Upper lobe of right lung (tissue), 1 donor: ENCODE measurements around the gene CSNK2B. TPM values are rescaled to one million over a fixed set of nuclear protein-coding genes. Genes with fewer than 3 reads are reported as not detected.

ENCODE experiments used
- ATAC-seq: fragments of 200-7000 bp; cut with Tn5 transposase; one replicate; pipeline ENCODE4 v1.9.1; 2020; ENCODE audit warnings: mild to moderate bottlenecking, moderate library complexity
- DNase-seq: peaks from one replicate; pipeline ENCODE4 v3.0.0-alpha.2; 2020
- H3K27ac ChIP-seq: fragments of 200-600 bp; one replicate; pipeline ENCODE4 v1.8.0; 2022
- H3K27me3 ChIP-seq: fragments of 200-600 bp; one replicate; pipeline ENCODE4 v1.8.0; 2022; ENCODE audit warnings: mild to moderate bottlenecking
- H3K36me3 ChIP-seq: fragments of 200-600 bp; one replicate; pipeline ENCODE4 v1.8.0; 2022
- H3K4me1 ChIP-seq: fragments of 200-600 bp; one replicate; pipeline ENCODE4 v1.8.0; 2022
- H3K4me3 ChIP-seq: fragments of 200-600 bp; one replicate; pipeline ENCODE4 v1.8.0; 2022; ENCODE audit warnings: mild to moderate bottlenecking
- H3K9me3 ChIP-seq: fragments of 200-600 bp; one replicate; pipeline ENCODE4 v1.8.0; 2022
- CTCF ChIP-seq: fragments of 200-600 bp; IDR thresholded peaks from one replicate; pipeline ENCODE4 v1.8.0; 2022; ENCODE audit warnings: antibody characterized with exemption
- intact Hi-C: fragments of 100-400 bp; cut with DNase I; formaldehyde crosslinking; loops from one replicate; pipeline ENCODE4 v1.11.0; 2022
- total RNA-seq: library from RNA; stranded (reverse); fragmentation: NEBNext Ultra II Directional; extraction: Animal tissue kit (Norgen Biotek cat#: 25700); gene quantifications from one replicate; pipeline ENCODE4 v1.2.1, GENCODE V29; 2021
- donor health status: DM: no; HTN: yes; CAD: no; lungs with severe emphysema.

CSNK2B gene
- total RNA-seq, 1 donor from 2014 or later: 114 TPM

- Histone ChIP-seq H3K27ac (no peak overlapping the region), H3K27me3 (no peaks in the 10 kb centered on the region), H3K36me3 (peaks cover 100% of the 10 kb centered on the region), H3K4me1 (no peaks in the 10 kb centered on the region), H3K4me3 (no peak overlapping the region), H3K9me3 (no peaks in the 10 kb centered on the region)
- intact Hi-C loops: loop anchor here (10.0 kb wide), 1 partner anchor 143 kb away; no protein-coding TSS in a partner anchor
- no peak for TF ChIP-seq CTCF
- DNase-seq (no peak), ATAC-seq (no peak)
These were observed 25.8 kb downstream of the CSNK2B start for GRCh38 chr6:31691564-31692108.

- peaks cover 98% of the 10 kb centered on the region for H3K36me3 ChIP-seq
- no peak overlapping the region for H3K4me3 ChIP-seq
- intact Hi-C loops: loop anchor here (10.0 kb wide), 1 partner anchor 142 kb away; no protein-coding TSS in a partner anchor
- H3K27ac ChIP-seq: no peak overlapping the region
- H3K9me3 ChIP-seq: no peaks in the 10 kb centered on the region
- no peaks in the 10 kb centered on the region for H3K27me3 ChIP-seq
- H3K4me1 ChIP-seq: no peaks in the 10 kb centered on the region
- TF ChIP-seq CTCF: no peak
- ATAC-seq (no peak), DNase-seq (no peak)
These were observed 26.5 kb downstream of the CSNK2B start for GRCh38 chr6:31692353-31692752.

DNA sequence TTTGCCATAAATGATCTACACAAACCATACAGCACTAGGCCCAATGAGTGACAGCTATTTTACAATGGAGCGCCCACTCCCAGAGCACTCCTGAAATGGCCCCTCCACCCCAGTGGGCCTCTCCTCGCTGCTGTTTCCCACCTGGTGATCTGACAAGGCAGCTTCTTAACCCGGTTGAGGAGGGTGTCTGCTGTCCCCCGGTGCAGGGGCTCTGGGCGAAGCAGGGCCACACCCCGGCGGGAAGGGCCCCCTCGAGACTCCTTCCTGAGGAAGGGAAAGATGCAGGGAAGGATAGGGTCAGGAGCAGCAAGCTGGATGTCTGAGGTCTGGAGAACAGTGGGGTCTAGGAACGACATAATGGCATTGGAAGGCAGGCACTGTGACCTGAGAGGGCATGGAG is 27.0 kb downstream of the CSNK2B start:
- no peak for TF ChIP-seq CTCF
- ATAC-seq: no peak
- DNase-seq: no peak
- no peaks in the 10 kb centered on the region for H3K9me3 ChIP-seq
- H3K36me3 ChIP-seq: peaks cover 96% of the 10 kb centered on the region
- no peaks in the 10 kb centered on the region for H3K4me1 ChIP-seq
- H3K27ac ChIP-seq: no peak overlapping the region
- H3K27me3 ChIP-seq: no peaks in the 10 kb centered on the region
- H3K4me3 ChIP-seq: no peak overlapping the region
- intact Hi-C loops: loop anchor here (10.0 kb wide), 1 partner anchor 142 kb away; no protein-coding TSS in a partner anchor

DNA sequence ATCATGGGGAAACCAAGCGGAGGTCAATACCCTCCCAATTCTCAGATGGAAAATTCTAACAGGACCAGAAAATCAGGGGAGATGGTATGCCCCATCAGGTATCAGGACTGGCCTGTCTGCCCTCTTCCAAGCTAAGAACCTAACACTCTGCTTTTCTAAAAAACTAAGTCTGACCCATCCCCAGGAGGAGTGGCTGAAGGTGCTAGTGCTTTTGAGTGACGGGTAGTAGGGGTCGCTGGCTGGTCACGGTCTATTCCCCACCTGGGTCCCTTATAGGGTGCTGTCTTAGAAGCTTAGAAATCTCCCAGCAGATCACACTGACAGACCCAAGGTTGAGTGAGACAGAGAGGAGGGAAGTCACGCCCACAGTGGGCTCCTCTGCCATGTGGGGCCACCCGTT is 27.7 kb downstream of the CSNK2B start:
- Histone ChIP-seq H3K27ac (no peak overlapping the region), H3K4me3 (no peak overlapping the region), H3K36me3 (peaks cover 96% of the 10 kb centered on the region), H3K9me3 (no peaks in the 10 kb centered on the region), H3K4me1 (no peaks in the 10 kb centered on the region), H3K27me3 (no peaks in the 10 kb centered on the region)
- intact Hi-C loops: loop anchor here (10.0 kb wide), 1 partner anchor 141 kb away; no protein-coding TSS in a partner anchor
- ATAC-seq: no peak
- TF ChIP-seq CTCF: no peak
- no peak for DNase-seq

DNA sequence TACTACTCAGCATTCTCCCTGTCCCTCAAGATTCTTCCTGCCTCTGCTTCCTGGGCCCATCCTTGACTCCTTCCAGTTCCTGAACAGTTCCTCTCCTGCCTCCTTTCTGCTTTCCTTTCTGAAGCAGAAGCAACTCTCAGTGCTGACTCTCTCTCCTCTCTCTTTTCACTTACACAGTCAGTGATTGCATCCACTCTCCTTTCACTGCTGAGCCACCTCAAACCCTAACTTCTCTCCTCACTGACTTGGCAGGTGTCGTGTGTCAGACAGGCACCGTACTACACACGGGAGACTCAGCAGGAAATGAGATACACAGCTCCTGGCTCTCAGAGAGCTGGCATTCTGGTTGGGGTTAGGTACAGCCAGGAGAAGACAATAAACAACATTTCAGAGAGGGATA is 31.7 kb downstream of the CSNK2B start:
- no peak overlapping the region for H3K27ac ChIP-seq
- H3K9me3 ChIP-seq: no peaks in the 10 kb centered on the region
- H3K27me3 ChIP-seq: no peaks in the 10 kb centered on the region
- no peak for TF ChIP-seq CTCF
- no peak overlapping the region for H3K4me3 ChIP-seq
- peaks cover 77% of the 10 kb centered on the region for H3K36me3 ChIP-seq
- intact Hi-C loops: loop anchor here (10.0 kb wide), 1 partner anchor 137 kb away; no protein-coding TSS in a partner anchor
- peaks cover 17% of the 10 kb centered on the region for H3K4me1 ChIP-seq
- ATAC-seq (no peak), DNase-seq (no peak)
